ENCODE results near the gene POLA1. TPM values are rescaled to one million over a fixed set of nuclear protein-coding genes. Genes with fewer than 3 reads are reported as not detected.

Gene POLA1
- total and polyA plus RNA-seq, 12 donors, result 2.2 to 11.0 (median 5.9) TPM

DNA sequence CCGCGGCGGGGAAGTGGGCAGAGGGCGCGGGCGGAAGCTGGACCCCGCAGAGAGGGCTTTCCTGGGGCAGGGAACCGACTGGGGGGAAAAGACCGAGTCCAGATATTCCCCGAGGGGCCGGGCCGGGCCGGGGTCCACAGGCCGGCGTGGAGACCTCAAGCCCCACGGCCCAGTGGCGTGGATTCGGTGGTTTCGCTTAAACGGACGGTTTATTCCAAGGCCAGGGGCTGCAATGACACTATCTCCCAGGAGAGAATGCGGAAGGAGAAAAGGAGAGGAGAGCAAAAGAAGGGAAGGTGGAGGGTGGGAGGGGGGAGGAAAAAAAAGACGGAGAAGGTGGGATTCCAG is 311.3 kb downstream of the POLA1 start:
- intact Hi-C loops (cut with DNase I), result no loop called here
- no peak for TF ChIP-seq POLR2A (IDR thresholded peaks at IDR 0.05)
- TF ChIP-seq, protein P1, sequence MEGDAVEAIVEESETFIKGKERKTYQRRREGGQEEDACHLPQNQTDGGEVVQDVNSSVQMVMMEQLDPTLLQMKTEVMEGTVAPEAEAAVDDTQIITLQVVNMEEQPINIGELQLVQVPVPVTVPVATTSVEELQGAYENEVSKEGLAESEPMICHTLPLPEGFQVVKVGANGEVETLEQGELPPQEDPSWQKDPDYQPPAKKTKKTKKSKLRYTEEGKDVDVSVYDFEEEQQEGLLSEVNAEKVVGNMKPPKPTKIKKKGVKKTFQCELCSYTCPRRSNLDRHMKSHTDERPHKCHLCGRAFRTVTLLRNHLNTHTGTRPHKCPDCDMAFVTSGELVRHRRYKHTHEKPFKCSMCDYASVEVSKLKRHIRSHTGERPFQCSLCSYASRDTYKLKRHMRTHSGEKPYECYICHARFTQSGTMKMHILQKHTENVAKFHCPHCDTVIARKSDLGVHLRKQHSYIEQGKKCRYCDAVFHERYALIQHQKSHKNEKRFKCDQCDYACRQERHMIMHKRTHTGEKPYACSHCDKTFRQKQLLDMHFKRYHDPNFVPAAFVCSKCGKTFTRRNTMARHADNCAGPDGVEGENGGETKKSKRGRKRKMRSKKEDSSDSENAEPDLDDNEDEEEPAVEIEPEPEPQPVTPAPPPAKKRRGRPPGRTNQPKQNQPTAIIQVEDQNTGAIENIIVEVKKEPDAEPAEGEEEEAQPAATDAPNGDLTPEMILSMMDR (IDR thresholded peaks at IDR 0.05), result no peak
- no peaks in the 10 kb centered on the region for H3K9me3 ChIP-seq (replicated peaks in 1 of 3)
- no peak overlapping the region for H3K4me3 ChIP-seq
- H3K4me1 ChIP-seq (replicated peaks in 1 of 2), result peaks cover 0 to 8% of the 10 kb centered on the region in 2 donors
- H3K27me3 ChIP-seq, result peaks cover 80% of the 10 kb centered on the region
- WGBS, 4 donors, result 2 to 26% (median 13%) methylated on average over 16 to 23 of the region's 23 CpGs
- H3K36me3 ChIP-seq (replicated peaks in 1 of 2), result no peaks in the 10 kb centered on the region
- DNase-seq, result no peak
- H3K27ac ChIP-seq, result no peak overlapping the region

DNA sequence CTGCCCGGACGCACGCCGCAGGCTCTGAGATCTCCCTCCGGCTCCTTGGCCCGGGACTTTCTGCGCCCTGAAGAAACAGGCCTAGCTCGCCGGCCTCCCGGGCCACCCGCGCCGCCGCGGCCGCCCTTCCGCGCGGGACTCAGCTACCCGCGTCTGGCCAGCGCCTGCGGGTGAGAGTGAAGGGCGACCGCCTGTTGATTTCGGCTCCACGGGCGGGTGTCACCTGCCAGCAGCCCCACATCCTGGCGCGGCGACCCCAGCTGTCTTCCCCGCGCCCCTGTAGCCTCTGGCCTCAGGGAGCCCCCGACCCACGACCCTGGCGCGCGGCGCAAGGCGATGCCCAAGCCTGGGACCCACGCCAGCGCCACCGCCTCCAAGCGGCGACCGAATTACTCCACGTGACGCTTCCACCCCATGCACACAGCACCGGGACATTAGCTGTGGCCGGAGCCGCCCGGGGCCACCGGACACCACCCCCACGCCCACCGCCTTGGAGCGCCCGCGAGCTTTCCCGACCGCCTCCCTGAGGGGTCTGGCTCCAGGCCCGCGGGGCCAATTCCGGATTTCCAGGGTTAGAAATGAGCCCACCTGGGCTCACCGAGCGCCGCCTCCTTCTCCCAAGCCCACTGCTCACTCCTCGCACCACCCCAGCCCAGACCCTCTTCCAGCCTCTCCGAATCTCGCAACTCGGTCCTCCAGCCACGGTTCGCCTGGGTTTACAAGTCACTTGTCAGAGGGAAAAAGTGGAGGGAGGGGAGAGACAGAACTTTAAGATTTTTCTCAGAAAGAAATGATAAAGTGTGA is 311.9 kb downstream of the POLA1 start:
- Histone ChIP-seq H3K4me3 (no peak overlapping the region), H3K27me3 (peaks cover 84% of the 10 kb centered on the region), H3K9me3 (replicated peaks in 1 of 3) (no peaks in the 10 kb centered on the region)

DNA sequence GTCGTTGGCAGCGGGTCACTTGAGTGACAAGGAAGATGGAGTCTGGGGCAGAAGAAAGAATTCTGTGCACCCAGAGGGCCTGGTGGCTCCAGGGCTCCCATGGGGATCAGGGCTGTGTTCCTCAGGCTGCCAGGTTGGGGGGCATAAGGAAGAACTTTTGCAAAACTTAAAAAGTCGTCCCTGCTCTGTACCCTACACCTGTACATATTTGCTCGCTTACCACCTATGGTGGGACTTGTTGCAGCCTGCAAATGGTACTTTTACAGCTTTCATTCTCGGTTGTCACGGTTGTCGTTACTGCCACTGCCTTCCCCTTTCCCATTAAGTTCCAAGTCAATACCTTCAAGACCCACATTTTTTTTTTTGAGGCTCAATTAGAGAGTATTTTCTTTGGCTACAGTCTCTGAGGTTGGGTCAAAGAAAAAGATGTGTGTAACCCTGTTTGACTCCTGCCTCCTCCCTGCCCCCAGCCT is 312.9 kb downstream of the POLA1 start:
- 30 to 34% (median 32%) methylated on average over 7 of the region's 7 CpGs for WGBS, 4 donors
- Histone ChIP-seq H3K4me1 (replicated peaks in 1 of 2) (peaks cover 0 to 8% of the 10 kb centered on the region in 2 donors), H3K9me3 (replicated peaks in 1 of 3) (no peaks in the 10 kb centered on the region), H3K27me3 (peaks cover 94% of the 10 kb centered on the region), H3K27ac (no peak overlapping the region), H3K4me3 (no peak overlapping the region), H3K36me3 (replicated peaks in 1 of 2) (no peaks in the 10 kb centered on the region)
- intact Hi-C loops (cut with DNase I), result no loop called here
- no peak for TF ChIP-seq POLR2A (IDR thresholded peaks at IDR 0.05)
- TF ChIP-seq, protein P1 (IDR thresholded peaks at IDR 0.05), result no peak
- DNase-seq, result no peak

More for the DNA sequence above, 311.9 kb downstream of the POLA1 start:
- DNase-seq, result no peak
- Histone ChIP-seq H3K27ac (no peak overlapping the region), H3K4me1 (replicated peaks in 1 of 2) (peaks cover 0 to 8% of the 10 kb centered on the region in 2 donors), H3K36me3 (replicated peaks in 1 of 2) (no peaks in the 10 kb centered on the region)
- intact Hi-C loops (cut with DNase I), result no loop called here
- WGBS, 4 donors, result 7 to 43% (median 18%) methylated on average over 18 to 68 of the region's 72 CpGs
- TF ChIP-seq, protein P1 (IDR thresholded peaks at IDR 0.05), result no peak
- TF ChIP-seq POLR2A (IDR thresholded peaks at IDR 0.05), result no peak

DNA sequence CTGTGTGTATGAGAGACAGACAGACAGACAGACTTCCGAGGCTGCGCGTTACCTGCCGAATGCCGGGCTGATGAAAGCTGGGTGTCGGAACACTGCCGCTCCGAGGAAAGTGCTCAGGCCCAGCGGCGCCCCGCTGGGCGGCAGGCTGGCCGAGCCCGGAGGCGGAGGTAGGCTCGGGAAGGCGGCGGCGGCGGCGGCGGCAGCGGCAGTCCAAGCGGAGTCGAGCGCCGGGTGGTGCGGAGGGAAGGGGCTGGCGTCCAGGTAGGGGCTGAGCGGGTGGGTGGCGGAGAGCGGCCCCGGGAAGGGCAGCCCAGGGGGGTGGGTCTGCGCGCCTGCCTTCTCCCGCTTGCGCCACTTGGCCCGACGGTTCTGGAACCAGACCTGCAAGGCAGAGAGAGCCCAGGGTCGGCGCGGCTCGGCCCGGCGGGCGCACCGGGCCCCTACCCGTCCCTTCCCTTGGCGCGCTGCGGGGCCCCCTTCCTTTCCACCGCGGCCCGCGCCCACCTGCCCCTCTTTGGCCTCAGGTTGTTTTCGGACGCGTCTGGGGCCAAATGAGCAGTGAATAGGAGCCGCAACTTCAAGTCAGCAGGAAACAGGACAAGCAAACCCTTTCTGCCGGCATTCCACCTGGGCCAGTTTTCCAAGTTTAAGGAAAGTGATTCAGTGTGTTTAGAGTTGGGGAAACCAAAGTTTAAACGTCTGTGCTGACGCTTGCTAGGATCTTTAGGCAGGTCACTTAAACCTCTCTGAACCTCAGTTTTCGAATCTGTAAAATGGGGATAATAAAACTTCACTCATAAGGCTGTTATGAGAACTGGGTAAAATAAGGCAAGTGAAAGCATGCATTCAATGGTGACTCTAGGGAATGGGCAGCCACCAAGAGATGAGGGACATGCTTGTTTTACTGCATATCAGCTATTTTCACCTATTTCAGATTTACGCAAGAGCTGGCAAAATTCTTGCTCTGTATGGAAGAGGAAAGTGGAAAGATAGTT is 313.6 kb downstream of the POLA1 start:
- no peak for TF ChIP-seq POLR2A (IDR thresholded peaks at IDR 0.05)
- TF ChIP-seq, protein P1 (IDR thresholded peaks at IDR 0.05), result no peak
- no peak overlapping the region for H3K4me3 ChIP-seq
- H3K36me3 ChIP-seq (replicated peaks in 1 of 2), result no peaks in the 10 kb centered on the region
- WGBS, 4 donors, result 7 to 29% (median 20%) methylated on average over 7 to 57 of the region's 64 CpGs
- H3K9me3 ChIP-seq (replicated peaks in 1 of 3), result no peaks in the 10 kb centered on the region
- peaks cover 0 to 8% of the 10 kb centered on the region in 2 donors for H3K4me1 ChIP-seq (replicated peaks in 1 of 2)
- peaks cover 96% of the 10 kb centered on the region for H3K27me3 ChIP-seq
- no peak overlapping the region for H3K27ac ChIP-seq
- no peak for DNase-seq
- intact Hi-C loops (cut with DNase I), result no loop called here

Data from adrenal gland (tissue), 12 donors.